HG02885 (cell line): ENCODE measurements around the gene SHANK1.

Source experiments
- ATAC-seq: cut with Tn5 transposase; IDR thresholded peaks from one replicate; pipeline ENCODE4 v1.9.1; 2021; ENCODE audit warnings: mild to moderate bottlenecking; ENCODE audit not compliant: unreplicated experiment, poor library complexity

Gene SHANK1

GRCh38 chr19:50662651-50663481 lies 56.7 kb downstream of the SHANK1 start:
- ATAC-seq, result no peak

DNA sequence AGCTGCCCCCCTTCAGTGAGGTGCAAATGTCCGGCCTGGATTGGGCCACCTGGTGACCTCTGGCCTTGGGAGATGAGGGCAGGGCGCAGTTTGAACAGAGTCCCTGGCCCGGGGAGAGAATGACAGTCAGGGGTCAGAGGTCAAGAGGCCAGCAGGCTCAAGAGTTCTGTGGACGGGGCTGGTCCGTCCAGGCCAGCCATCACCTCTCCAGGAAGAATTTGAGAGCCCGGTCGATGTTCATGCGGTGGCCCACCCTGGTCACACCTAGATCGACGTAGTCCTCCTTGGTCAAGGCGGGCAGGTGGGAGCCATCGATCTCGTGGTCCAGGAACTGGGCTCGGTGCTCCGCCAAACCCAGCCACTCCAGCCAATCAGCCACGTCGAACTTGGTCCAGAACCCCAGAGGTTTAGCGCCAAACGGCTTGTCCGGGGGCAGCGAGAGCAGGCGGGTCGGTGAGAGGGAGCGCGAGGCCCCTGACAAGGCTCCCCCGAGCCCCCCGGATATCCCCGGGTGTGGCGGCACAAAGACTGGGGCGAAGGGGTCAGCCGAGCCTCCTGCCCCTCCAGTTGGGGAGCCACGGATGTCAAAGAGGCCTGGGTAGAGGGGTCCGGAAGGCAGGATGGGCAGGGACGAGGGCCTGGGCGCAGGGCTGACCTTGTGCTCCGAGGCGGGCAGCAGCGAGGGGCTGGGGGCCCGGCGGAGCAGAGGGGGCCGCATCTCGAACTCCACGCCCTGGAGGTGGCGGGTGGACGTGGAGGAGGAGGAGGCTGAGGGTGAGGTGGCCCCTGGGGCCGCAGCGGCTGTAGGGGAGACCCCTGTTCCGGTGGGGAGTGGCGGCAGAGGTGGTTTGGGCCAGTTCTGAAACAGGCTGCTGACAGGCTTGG lies 57.6 kb downstream of the SHANK1 start:
- no peak for ATAC-seq

DNA sequence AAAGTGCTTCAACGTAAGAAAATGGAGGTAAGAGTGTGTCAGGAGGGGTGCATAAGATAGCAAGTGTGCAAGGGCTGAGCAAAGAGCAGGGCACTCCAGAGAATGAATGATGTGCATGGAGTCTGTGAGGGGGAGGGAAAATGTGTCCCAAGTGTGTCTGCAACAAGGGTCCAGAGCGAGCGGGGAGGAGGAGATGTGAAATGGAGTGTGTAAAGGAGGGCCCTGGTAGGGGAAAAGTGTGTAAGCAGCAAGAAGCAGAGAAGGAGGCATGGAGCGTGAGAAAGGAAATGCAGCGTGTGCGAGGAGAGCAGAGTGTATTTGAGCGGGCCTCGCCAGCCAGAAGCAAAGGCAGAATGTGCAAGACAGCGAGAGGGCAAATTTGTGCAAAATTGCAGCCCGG lies 58.6 kb downstream of the SHANK1 start:
- no peak for ATAC-seq

DNA sequence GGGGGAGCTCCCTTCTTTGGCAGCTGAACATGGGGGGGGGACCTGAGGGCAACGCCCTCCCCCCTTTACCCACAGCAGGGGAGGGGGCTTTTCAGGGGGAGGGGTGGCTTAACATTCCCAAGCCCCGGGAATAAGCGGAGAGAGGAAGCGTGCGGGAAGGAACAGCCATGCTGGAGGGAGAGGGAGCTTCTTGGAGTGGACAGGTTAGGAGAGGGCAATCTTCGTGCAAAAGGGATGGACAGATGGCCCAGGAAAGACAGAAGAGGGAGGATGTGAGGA lies 59.6 kb downstream of the SHANK1 start:
- no peak for ATAC-seq

DNA sequence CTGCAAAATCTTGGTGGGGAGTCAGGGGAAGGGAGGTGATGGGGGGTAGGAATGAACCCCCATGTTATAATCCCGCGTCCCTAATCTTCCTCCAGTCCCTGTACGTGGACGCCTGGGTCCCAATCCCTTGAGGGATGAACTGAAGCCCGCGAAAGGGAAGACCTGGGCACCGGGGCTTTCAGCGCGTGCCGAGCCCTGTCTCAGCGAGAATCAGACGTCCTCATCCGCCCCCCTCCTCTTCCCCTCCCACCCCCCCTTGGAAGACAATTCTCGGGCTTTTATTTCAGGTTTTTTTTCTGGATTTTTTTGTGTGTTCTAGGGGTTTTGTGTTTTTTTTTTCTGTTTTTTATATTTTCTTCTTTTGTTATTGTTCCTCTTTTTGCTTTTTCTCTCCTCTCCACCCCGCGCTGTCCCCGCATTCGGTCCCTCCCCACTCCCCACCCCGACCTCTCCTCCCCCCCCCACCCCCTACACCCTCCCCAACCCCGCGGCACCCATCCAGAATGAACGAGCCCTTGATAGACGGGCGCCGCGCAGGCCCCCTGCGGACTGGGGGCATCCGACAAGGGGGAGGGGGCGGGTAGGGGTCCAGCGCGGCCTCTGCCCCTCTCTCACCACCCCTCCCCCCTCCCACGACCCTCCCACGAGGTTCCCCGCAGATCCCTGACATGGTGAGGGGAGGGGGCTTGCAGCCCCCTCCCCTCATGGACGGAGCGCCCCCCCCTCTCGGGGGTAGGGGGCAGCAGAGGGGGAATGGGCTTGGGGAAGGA lies 60.1 kb downstream of the SHANK1 start:
- ATAC-seq, result no peak

GRCh38 chr19:50658441-50659317 lies 60.9 kb downstream of the SHANK1 start:
- ATAC-seq, result no peak

DNA sequence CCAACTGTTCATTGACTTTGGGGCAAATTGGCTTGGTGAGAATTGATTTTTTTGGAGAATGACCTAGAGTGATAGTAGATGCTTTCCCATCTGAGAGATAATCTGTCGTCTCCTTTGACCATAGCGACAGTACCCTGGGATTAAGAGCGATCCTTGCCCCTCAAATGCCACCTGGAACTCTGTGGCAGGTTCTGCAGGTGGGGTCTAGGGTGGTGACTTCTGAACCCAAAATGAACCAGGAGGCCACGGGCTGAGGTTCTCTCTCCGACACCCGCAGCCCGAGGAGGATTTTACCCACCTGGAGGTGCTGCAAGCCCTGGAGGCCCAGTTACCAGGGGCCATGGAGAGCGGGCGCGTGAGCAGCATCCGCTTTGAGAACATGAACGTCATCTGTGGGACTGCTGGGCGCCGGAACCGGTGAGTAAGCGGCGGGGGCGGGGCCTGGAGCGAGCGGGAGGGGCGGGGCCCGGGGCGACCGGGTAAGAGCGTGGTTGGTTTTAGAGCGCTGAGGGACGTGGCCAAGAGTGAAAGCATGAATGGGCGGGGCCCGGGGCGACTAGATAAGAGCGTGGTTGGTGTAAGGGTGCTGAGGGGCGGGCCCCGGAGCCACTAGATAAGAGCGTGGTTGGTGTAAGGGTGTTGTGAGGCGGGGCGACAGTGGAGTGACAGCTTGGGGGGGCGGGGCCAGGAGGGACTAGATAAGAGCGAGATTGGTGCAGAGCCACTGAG lies 61.7 kb downstream of the SHANK1 start:
- no peak for ATAC-seq

- no peak for ATAC-seq
Observed at GRCh38 chr19:50657222-50657669, 62.4 kb downstream of the SHANK1 start.

DNA sequence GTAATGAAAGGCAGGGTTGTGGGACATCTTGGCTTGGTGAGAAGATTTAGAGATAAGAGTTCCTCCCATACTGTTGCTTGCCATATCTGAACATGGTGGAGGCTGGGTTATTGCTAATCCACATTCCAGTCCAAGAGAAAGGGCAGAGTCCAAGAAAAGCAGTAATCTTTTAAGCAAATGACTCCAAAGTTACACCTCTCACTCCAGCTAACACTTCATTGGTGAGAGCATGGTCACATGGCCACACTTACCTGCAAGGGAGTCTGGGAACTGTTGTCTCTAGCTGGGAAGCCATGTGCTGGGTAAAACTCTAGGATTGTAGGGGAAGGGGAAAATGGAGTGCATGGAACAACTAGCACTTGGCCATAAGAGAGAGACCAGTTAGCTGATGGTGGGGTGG lies 64.7 kb downstream of the SHANK1 start:
- no peak for ATAC-seq

GRCh38 chr19:50652722-50653121 lies 66.9 kb downstream of the SHANK1 start:
- no peak for ATAC-seq

GRCh38 chr19:50651174-50651573 lies 68.4 kb downstream of the SHANK1 start:
- ATAC-seq, result no peak

DNA sequence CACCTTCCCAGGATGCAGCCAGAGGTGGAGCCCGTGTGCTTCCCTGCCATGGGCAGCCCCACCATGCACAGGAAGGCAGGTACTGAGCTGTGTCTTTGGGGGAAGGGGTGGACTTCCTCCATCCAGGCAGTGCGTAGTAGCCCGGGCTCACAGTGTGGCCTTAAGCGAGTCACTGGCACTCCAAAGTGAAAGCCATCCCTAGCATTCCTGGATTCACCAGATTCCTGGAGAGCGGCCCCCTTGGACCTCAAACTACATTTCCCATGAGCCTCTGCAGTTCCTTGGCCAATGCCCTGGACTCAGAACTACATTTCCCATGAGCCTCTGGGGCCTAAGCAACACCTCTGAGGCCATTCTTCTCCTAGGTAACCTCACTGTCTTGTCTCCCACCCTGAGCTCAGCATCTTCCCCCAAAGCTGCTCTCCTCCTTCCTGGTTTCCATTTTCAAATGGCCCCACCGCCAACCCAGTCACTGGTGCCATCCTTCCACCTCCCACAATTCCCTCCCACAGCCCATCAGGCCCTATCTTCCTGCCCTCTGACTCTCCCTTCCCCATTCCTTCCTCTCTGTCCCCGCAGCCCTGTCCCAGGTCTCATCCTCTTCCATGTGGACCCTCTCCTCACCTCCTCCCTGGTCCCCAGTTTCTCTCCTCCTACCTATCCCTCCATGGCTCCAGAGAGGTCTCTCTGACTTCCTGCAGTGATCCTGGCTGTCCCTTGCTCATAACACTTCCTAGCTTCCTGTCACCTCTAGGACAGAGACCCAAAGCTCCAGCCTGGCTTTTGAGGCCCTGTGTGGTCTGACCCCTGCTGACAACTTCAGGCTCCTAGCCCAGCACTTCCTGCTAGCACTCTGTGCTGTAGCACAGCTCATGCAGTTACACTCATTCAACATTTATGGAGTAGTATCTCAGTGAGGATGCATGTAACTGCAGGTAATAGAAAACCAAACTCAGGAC lies 69.9 kb downstream of the SHANK1 start, which contains the start of gene C19orf81:
Gene C19orf81 (plus strand): TSS at position 13 of the 959 bp plus-strand sequence. CDS start 0 bp downstream, at position 13.
- ATAC-seq, result no peak

DNA sequence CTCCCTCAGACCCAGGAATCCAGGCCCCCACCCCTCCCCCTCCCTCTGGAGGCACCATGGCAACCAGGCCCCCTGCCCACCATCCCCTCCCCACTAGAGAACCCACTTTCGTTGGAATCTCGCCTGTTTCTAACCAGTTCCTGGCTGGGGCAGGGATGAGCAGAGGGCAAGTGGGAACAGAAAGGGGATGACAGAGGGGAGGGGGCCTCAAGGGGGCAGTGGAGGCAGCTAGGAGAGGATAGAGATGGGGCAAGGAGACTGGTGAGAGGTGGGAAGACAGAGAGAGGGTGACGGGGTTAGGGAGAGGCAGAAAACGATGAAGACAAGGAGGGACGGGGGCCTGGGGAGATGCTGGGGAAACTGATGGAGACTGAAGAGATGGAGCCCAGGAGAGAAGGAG lies 70.9 kb downstream of the SHANK1 start:
- ATAC-seq, result no peak

DNA sequence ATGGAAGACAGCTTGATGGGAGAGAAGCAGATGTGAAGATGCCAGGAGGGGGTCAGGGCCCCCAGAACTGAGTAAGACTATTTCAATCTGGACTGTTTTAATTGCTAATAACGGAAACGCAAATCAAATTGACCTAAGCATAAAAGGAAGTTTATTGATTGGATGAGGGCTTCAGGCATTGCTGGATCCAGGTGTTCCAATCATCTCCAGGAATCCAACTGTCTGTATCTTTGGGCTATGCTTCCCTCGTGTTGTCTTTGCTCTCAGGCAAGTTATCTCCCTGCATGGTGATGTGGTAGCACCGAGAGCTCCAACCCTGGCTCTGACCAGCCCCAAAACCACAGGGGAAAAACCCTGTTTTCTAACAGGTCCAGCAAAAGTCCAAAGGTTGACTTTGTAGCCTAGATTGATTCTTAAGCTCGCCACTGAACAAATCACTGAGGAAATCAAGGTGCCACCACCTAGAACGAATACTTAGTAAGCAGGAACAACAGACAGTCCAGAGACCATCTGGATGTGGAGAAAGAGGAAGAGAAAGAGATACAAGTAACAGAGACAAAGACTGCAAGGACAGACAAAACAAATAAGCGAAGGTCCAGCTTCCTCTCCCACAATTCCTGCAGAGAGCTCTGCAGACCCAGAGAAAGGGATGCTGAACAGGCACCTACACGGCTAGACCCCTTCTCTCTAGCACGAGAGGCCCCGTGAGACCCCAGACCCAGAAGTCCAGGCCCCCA lies 71.6 kb downstream of the SHANK1 start:
- no peak for ATAC-seq

DNA sequence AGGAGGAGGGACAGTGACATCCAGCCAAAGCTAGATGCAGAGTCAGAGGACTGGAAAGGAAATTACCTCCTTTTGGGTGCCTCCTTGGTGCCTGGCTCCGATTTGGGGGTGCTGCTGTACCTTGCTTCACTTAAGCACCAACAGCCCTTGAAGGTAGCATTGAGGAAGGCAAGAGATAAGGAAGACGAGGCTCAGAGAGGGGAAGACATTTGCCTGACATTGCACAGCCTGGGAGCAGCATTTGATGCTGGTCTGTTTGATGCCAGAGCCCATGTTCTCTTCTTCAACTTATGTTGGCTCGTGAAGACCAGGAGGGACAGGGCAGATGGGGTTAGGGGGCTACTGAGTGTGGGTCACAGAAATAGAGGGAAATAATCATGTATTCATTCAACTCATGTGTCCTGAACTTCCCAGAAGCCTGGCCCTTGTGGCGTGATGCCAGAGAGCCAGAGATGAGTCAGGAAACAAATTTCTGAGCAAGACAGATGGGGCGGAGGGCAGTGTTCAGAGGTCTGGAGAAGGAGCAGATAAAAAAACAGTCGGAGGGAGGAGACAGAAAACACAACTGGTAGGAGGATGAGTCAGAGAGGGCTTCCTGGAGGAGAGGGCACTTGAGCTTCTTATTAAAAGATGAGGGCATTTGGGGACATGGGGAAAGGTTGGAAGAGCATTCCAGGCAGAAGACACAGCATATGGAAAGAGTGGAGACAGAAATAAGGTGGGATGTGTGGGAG lies 73.4 kb downstream of the SHANK1 start:
- no peak for ATAC-seq

- ATAC-seq, result no peak
Observed at GRCh38 chr19:50645107-50645506, 74.5 kb downstream of the SHANK1 start.
